Stimulated activated CD8-positive, alpha-beta memory T cell treated with anti-CD3 and anti-CD28 coated beads, Interleukin-2, amount 100 ng/mL, for 48 hours (primary cell): Measurements from ENCODE around the gene GANC.

Source experiments
- DNase-seq, 2 donors: peaks; one replicate each; pipeline ENCODE4 v3.0.0-alpha.2; 2020; ENCODE audit warnings: low read depth in 2 of 2

GANC gene

DNA sequence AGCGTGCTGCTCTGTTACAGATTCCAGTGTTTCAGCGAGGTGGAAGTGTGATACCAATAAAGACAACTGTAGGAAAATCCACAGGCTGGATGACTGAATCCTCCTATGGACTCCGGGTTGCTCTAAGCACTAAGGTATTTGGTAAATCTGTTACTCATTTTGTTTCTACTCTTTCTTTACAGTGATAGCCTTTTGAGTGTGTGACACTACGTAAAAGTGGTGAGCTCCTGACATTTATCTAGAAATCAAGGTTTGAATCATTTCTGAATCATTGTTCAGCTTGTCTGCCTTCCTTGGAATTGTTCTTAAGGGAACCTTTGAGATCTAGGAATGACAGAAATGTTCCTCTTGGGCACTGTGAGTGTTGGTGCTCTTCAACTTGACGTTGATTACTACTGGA, 75.1 kb downstream of the GANC start:
- no peak for DNase-seq

DNA sequence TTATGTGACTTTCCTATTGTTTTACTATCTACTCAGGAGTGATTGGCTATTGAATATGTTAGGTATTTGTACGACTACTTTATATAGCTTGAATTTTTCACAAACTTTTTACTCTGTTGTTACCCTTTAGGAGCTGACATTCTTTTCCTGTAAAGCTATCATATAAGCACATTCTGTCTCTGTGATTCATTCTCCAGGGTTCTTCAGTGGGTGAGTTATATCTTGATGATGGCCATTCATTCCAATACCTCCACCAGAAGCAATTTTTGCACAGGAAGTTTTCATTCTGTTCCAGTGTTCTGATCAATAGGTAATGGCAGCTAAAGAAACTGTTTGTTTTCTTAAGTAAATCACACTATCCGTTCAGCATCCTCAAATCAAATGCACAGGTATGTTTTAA, 76.2 kb downstream of the GANC start:
- no peak for DNase-seq

DNA sequence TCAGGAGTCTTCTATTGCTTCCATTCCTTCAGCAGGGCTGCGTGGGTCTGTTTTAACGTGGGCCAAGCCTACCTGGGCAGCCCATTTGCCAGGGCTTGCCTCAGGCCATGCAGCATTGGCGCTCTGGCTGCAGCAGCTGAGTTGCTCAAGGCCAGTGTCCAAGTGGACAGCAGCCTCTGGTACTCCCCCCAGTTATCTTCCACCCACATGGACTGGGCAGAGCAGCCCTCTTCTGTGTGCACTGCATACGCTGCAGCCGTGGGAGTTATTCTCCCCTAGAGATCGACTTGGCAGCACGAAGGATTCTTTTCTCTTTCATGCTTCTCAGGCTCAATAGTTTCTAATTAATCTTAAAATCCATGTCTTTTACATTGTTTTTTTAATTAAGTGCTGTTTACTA, 79.4 kb downstream of the GANC start:
- DNase-seq, result no peak

DNA sequence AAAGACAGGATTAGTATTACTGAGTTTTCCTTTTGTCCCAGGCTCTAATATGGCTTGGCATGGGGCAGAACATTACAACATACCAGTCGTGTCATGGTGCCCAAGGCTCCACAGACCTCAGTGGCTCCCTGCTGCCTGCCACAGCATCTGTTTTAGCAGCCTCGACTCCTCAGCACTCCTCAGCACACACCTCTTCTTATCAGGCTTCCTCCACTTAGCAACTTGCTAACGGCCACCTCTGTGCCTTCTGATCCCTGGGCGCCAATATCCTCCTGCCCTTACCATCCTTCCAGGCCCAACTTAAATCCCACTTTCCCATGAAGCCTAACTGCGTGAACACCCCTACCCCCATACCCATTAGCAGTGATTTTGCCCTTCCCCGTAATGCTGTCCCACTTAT, 80.1 kb downstream of the GANC start:
- DNase-seq, result no peak

DNA sequence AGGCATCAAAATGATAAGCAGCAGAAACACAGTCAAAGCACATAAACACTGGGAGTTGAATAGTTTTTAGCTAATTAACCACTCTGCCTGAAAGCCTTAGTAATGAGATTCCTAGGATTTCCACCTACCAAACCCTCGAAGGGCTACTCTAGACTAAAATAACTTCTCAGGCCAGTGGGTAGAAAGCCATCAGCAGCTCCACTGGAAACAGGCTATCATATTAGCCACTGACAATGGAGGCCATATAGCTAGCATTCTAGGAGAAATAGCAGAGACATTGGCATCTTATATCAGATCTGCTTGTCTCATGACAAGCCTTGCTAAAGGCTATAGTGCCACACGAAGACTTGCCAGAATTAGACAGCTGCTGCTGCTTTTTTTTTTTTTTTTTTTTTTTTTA, 81.8 kb downstream of the GANC start:
- no peak for DNase-seq

DNA sequence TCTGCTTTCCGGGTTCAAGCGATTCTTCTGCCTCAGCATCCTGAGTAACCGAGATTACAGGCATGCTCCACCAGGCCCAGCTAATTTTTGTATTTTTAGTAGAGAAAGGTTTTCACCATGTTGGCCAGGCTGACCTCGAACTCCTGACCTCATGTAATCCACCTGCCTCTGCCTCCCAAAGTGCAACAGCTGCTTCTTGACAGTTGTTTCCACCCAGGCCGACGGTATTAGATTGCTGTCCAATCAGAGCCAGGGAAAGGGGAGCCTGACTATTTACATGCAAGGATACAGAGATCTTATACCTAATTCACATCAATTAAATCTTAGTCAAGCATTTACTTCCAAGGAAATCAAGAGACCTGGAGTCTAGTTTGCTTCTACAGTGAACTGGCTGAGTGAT, 82.3 kb downstream of the GANC start:
- DNase-seq, result no peak

DNA sequence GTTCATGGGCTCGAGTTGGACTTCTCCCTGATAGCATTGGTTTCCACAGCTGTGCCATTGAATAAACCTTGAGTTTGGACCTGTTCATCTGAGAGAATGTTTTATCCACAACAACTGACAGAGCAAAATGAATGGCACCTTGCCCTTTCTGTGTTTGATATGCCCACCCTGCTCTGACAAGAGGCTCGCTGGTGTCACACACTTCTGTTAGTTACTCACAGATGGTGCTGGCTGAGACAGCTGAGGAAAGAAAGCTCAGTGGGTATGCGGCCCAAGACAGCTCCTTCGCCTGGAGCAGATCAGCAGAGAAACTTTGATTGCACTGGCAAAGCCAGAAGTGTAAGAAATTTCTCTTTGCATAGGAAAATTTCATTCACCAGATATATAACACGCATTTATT, 83.8 kb downstream of the GANC start:
- no peak for DNase-seq

DNA sequence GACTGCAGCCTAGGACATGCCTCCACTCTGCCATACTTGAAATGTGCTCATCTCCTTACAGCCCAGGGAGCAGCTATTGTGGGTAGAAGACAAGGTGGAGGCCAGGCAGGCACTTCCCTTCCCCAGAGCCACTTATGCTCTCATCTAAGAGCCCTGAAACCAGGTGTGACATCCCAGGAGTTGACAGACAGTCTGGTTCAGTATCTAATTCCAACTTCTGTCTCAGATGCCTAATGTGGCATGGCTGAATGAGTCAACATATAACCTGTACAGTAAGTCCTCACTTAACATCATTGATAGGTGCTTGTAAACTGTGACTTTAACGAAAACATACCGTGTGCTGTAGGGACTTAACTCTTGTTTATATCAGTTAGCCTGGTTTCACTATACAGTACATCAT, 85.1 kb downstream of the GANC start:
- no peak for DNase-seq

DNA sequence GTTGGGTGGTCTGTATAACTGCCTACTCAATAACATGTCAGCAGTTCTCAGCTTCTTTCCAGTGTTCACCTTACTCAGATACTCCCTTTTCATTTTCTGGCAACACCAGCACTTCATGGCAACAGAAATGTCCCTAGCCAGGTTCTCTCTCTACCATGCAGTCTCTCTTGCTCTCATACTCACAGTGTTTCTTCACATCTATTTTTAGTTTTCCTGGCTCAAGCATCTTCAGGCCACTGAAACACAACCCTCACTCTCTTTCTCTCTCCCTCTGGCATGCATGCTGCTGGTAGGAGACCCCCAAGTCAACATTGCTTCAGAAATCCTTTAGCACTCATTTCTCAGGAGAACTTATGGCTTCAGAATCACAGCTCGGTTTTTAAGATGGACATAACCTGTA, 86.2 kb downstream of the GANC start, which contains the start of gene CAPN3:
Gene CAPN3, plus strand, starts transcription at position 253 of the 400 bp plus-strand sequence. CDS start 305 bp downstream, outside the sequence.
- DNase-seq, result no peak

DNA sequence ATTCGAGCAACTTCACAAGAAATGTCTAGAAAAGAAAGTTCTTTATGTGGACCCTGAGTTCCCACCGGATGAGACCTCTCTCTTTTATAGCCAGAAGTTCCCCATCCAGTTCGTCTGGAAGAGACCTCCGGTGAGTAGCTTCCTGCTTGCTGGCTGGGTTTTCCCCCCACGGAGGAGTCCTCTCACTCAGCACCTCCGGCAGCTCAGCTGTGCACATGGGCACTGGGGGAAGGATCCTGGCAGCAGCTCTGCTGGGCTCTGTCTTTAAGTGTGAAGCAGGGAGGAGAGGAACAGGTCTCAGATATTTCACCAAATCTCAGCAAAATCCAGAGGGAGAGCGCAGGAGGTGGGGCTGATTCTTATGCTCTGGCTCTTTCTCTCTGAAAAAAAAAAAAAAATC, 87.0 kb downstream of the GANC start:
- DNase-seq, result no peak

DNA sequence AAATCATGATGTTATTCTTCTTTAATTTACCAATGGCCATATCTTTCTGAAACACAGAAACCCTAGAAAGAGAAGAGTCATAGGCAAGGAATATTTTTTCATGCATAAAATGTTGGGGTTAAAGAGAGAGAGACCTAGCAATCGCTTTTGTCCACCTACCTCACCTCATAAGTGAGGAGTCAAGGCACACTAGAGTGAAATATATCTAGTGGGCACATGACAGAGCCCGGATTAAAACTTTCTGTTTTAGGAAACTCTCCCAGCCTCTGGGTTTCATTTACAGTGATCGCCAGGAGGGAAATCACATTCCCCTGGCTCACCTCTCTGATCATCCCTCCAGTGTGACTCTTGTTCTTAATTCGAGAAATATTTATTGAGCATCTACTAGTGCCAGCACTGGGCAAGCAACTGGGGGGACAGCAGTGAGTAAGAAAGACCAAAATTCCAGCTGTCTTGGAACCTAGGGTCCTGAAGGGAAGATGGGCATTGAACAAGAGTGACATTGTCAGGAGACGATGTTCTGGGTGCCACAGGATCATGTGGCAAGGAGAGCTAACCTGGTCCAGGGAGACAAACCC, 87.6 kb downstream of the GANC start:
- DNase-seq, result no peak

DNA sequence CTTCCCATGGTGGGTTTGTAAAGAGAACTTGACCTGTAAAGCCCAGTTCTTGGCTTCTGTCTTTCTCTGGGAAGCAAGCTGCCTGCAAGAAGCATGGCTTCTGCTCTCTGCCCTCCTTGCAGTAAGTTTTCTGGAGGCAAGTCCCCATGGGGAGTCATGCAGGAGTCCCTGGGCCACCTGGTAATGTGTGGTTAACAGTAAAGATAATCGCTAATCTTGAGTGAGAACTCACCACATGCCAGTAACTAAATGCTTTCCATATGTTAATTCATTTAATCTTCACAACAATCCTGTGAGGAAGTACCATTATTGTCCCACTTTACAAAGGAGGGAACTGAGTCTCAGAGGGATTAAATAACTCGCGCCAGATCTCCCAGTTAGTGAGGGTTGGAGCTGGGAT, 90.5 kb downstream of the GANC start:
- no peak for DNase-seq

DNA sequence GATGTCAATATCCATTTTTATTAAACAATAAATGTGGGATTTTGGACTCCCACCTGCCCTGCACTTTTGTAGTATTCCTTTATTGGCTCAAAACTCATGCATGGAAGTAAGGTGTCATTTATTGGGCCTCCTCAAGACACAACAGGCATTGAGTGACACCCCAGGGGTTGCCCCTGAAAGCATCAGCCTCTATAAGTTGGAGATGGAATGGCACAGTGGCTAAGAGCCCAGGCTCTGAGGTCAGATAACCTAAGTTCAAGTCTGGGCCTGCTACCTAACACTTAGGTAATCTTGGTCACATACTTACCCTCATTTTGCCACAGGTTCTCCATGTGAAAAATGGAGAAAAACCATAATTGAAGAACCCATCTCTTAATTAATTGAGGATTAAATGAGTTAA, 90.9 kb downstream of the GANC start:
- no peak for DNase-seq

DNA sequence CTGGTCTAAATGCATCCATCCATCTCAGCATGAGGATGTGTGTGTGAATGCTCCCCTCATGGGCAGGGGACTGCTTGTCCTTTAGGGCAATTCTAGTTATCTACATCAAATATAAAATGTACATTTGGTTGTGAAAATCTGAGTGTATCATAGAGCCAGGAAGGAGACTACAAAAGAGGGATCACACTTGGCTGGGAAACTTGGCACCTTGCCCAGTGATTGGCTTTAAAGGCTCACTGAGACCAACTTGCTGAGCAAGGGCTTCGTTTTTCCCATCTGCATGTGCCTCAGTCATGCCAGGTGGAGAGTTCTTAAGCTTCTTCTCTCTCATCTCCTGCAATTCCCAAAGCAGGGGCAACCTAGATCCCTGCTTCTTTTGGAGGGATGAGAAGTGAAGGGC, 91.5 kb downstream of the GANC start:
- DNase-seq, result no peak

DNA sequence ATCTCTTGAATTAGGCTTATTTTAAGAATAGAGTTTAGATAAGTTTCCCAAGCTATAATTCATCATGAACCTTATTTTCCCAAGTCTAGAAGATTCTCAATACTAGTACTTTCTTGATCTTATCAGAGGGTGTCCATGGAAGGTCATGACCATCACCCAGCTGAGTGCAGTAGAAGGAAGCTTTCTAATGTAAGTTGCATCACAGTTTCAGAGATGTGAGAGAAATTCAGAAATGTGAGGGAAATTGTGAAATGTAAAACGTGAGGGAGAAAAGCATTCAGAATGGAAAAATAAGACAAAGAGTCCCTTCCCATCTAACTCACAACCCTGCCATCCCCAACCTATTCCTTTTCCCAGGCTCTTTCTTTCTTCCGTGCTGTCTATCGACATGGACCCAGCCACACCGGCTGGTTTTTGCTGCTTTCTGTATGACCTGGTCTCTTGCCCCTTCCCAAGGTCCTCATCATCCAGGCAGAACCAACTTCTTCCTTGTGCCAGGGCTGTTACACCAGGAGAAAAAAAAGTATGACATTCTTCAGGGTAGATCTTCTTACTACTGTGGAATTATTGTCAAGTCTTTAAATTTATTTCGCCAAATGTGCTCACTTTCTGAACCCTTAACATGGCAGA, 93.0 kb downstream of the GANC start:
- no peak for DNase-seq

DNA sequence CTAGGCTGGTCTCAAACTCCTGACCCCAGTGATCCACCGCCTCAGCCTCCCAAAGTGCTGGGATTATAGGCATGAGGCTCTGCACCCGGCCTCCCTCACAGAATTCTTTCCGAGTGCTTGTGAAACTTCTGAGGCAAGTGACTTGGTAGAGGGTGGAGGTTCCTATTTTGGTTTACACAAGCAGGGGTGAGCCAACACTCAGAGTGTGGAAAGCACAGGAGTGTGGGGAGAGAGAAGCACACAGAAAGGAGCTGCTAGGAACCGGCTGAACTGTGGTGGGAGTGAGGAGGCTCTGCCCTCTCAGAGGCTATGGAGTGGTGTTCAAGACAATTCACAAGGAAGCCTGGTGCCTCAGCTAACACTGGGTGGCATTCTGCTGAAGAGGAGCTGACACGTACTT, 94.0 kb downstream of the GANC start:
- no peak for DNase-seq

DNA sequence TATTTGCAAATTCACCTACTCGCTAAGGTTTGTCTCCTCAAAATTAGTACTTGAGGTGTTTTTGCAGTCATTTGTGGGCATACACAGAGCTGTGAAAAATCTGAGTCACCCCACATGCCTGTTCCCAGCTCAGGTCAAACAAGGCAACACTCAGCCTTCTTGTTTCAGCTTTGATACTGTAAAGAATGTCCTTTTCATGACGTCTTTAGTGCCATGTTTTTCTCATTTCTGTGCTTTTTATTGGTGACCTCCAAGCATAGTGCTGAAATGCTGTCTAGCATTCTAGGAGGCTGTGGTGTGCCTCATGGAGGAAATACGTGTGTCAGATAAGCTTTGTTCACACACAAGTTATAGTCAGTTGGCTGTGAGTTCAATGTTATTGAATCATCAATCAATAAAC, 95.1 kb downstream of the GANC start:
- no peak for DNase-seq

DNA sequence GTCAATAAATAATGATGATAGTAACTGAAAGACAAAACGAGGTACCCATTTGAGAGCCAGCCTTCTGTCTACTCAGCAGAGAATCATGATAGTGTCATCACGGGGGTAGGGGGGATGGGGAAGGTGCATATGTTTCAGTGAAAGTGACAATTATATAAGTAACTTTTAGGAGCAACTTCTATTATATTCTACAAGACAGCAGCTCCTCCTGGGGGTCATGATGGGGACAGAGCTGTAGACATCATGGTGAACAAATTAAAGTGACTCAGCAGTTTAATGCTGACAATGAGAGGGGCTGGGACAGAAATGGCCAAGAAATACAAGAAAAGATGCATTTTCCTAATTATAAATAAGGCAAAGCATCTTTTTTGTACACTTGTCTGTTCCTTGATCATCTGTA, 98.1 kb downstream of the GANC start:
- DNase-seq, result no peak

DNA sequence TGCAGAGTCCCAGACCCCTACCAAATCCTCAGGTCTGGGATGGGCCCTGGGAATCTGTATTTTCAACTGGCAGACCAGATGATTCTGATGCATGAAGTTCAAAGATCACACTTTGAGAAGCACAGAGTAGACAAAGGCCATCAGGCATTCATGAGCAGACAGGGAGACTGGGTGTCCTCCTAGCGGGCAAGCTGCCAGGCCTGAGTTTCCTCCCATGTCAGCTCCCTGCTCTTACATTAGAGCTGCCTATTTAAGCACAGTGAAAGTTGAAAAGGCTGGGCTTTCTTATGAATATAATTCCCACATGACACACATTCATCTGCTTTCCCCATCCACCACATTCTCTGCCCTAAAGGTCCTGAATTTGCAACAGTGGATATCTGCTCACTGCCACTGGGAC, 100.3 kb downstream of the GANC start:
- no peak for DNase-seq

DNA sequence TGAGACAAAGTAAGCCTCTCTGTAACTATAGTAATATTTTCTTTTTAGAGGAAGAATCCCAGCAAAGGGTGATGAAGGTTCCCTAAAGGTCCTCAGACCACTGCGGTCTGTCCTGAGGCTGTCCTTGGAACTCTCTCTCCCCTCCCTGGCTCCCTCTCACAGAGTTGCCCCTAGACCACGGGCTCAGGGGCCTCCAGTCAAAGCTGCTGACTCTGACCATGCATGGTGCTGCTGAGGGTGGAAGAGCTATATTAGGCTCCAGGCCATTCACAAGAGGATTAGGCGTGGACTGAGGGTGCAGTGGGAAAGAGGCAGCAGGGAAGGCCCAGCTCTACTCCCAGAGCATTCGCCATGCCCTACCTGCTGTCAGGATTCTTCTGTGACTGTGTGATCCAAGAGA, 100.9 kb downstream of the GANC start:
- DNase-seq, result no peak

DNA sequence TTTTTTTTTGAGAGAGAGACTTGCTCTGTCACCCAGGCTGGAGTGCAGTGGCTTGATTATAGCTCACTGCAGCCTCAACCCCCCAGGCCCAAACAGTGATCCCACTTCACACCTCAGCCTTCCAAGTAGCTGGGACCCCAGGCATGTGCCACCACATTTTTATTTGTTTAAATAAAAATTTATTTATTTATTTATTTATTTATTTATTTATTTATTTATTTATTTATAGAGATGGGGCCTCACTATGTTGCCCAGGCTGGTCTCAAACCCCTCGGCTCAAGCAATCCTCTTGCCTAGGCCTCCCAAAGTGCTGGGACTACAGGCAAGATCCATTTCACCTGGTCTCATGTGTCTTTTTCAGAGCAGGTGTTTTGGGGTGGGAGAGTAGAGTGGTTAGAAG, 101.8 kb downstream of the GANC start:
- no peak for DNase-seq

DNA sequence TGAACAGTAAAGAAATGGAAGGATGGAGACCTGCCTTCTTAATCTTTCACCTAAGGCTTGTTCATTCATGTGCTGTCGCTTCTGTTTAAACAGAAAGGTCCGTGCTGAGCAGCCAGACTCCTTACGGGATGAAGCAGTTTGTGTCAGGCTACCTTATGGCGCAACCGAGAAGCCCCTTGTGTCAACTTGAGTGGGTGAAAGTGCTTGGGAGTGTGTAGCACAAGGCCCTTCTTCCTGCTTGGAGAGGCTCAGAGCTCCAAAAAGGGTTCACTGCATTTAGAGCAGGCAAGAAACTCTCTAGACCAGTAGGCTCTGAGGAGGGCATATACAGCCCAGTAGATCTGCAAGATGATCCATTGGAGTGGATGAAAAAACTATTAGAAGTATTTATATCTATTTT, 102.3 kb downstream of the GANC start:
- DNase-seq, result no peak

DNA sequence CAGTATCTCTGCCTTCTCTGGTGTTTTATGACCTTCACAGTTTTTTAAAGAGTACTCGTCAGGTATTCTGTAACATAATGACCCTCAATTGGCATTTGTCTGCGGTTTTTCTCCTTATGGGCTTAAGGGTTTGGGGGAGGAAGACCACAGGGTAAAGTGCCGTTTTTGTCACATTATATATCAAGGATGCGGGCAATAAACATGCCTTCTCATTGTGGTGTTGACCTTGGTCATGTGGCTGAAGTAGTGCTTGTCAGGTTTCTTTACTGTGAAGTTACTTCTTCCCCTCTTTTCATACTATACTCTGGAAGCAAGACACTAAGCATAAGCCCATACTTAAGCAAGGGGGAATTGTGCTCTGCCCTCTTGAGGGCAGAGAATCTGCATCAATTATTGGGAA, 102.9 kb downstream of the GANC start:
- DNase-seq, result no peak

DNA sequence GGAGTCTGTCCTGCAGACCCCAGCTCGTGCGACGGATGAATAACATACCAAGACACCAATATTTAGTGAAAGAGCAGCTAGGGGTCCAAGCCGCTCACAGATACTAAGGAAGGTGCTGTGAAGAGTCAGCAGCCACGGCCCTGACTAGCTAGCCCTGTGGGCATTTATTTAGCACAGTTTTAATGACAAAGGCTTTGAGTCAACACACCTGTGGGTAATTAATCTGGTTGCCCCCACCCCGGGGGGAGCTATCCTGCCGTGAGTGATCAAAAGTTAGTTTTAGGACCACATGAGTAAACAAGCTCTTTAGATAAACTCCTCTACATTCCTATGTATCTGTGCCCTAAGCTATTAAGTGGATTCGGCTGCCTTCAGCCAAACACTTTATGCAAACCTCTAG, 105.0 kb downstream of the GANC start:
- no peak for DNase-seq
